Lower leg skin (tissue), 3 donors: ENCODE measurements around the gene RMDN3.

Experiments used
- POLR2A ChIP-seq, 2 donors: fragments of 450-650 bp; IDR thresholded peaks; one replicate each; pipeline ENCODE4 v1.6.1; 2016 to 2017; ENCODE audit warnings: antibody characterized with exemption in 2 of 2, mild to moderate bottlenecking in 1 of 2, moderate library complexity in 1 of 2
- TF ChIP-seq, protein P1 (sequence below), 3 donors: fragments of 450-650 bp; IDR thresholded peaks; one replicate each; pipeline ENCODE4 v1.5.1; 2016; ENCODE audit warnings: antibody characterized with exemption in 3 of 3, mild to moderate bottlenecking in 3 of 3, moderate library complexity in 2 of 3

DNA sequence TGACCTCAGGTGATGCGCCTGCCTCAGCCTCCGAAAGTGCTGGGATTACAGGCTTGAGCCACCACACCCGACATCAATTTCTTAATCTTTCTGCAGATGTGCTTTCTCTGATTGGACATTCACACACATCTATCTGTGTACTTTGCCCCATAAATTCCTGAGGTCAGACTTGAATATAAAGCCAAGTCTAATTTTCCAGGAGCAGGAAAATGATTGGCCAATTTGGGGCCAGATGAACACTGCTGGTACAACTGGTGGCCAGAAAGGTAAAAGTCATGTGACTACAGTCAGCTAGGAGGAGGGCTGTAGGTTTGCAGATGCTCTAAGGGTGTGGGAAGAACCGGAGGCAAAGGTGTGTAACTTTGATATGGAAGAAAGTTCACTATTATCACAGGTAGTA, 63.3 kb downstream of the RMDN3 start:
- TF ChIP-seq, protein P1, sequence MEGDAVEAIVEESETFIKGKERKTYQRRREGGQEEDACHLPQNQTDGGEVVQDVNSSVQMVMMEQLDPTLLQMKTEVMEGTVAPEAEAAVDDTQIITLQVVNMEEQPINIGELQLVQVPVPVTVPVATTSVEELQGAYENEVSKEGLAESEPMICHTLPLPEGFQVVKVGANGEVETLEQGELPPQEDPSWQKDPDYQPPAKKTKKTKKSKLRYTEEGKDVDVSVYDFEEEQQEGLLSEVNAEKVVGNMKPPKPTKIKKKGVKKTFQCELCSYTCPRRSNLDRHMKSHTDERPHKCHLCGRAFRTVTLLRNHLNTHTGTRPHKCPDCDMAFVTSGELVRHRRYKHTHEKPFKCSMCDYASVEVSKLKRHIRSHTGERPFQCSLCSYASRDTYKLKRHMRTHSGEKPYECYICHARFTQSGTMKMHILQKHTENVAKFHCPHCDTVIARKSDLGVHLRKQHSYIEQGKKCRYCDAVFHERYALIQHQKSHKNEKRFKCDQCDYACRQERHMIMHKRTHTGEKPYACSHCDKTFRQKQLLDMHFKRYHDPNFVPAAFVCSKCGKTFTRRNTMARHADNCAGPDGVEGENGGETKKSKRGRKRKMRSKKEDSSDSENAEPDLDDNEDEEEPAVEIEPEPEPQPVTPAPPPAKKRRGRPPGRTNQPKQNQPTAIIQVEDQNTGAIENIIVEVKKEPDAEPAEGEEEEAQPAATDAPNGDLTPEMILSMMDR (IDR thresholded peaks at IDR 0.05): no peak
- TF ChIP-seq POLR2A (IDR thresholded peaks at IDR 0.05): no peak
